Activated naive CD4-positive, alpha-beta T cell treated with anti-CD3 and anti-CD28 coated beads, Interleukin-2, amount 10 ng/mL, durations not matched to agents 7 days and 5 days (primary cell): ENCODE data around the gene PLCB4.

Source experiments
- CTCF ChIA-PET: fragments of 350-600 bp; sonication (Branson Sonifier 250); formaldehyde crosslinking; loops from one replicate; lab custom pipeline; 2021; ENCODE audit warnings: antibody characterized with exemption; lab: Charles Lee
- DNase-seq: peaks from one replicate; pipeline ENCODE4 v3.0.0-alpha.2; 2020
- H3K27ac Mint-ChIP-seq: one replicate; pipeline ENCODE4 v1.8.0; 2021; ENCODE audit warnings: mild to moderate bottlenecking, moderate library complexity, mixed read lengths
- H3K27me3 Mint-ChIP-seq: one replicate; pipeline ENCODE4 v1.8.0; 2021; ENCODE audit warnings: mild to moderate bottlenecking, mixed read lengths
- H3K36me3 Mint-ChIP-seq: one replicate; pipeline ENCODE4 v1.8.0; 2021; ENCODE audit warnings: mixed read lengths
- H3K4me1 Mint-ChIP-seq: one replicate; pipeline ENCODE4 v1.8.0; 2021; ENCODE audit warnings: mixed read lengths
- H3K4me3 Mint-ChIP-seq: one replicate; pipeline ENCODE4 v1.8.0; 2021; ENCODE audit warnings: mild to moderate bottlenecking, moderate library complexity, mixed read lengths
- H3K9me3 Mint-ChIP-seq: one replicate; pipeline ENCODE4 v1.8.0; 2021; ENCODE audit warnings: mixed read lengths

PLCB4 gene

DNA sequence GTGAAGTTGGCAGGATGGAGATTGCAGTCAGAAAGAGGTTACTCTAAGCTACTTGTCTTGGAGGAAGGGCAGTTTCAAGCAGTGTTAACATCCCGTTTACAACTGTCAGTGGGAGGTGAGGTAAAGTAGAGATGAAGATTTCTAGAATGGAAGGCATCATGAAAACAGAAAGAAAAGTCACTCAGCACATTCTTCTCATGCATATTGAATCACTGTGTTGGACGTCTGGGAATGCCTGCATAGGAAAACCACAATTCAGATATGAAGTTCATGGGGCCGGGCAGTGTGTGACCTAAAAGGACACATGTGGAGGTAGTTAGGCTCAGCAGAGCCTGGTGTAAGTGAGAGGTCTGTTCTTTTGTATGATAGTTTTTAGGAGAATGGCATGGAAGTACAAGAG, 372.0 kb downstream of the PLCB4 start:
- CTCF ChIA-PET: no interaction called here
- Mint-ChIP-seq H3K4me1 (no peaks in the 10 kb centered on the region), H3K27ac (no peak overlapping the region), H3K27me3 (no peaks in the 10 kb centered on the region), H3K4me3 (no peak overlapping the region), H3K9me3 (peaks cover 14% of the 10 kb centered on the region), H3K36me3 (no peaks in the 10 kb centered on the region)
- no peak for DNase-seq

DNA sequence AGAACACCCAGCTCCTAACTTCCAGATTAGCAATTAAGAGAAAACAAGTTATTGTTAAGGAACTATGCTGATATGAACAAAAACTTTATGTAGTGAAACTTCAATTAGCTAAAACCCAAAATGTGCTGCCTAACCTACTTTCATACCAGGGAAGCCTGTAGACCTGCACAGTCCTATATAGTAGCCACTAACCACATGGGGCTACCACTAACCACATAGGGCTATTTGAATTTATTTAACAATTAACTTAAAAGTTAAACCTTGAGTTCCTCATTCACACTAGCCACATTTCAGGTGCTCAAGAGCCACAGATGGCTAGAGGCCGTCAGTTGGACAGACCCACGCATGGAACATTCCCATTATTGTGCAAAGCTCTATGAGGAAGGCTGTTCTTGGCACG, 373.1 kb downstream of the PLCB4 start:
- Mint-ChIP-seq H3K27ac (no peak overlapping the region), H3K4me1 (no peaks in the 10 kb centered on the region), H3K9me3 (peaks cover 14% of the 10 kb centered on the region), H3K4me3 (no peak overlapping the region), H3K36me3 (no peaks in the 10 kb centered on the region), H3K27me3 (no peaks in the 10 kb centered on the region)
- CTCF ChIA-PET: no interaction called here
- DNase-seq: no peak

DNA sequence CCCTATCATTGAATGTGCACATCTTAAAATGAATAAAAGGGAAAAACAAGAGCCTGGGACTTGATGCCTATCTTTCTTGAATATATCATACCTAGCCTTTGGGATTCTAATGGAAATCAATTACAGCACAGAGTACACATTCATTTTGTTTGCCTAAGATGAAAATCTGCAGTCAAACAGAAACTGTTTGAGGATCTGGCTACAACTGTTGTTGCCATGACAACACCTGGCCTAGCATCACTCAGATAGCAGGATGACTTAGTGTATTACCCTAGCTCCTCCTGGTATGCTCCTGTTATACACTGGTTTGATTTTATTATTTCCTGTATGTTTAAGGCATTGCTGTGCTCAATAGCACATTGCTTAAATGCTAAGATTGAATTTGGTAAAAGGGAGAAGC, 374.0 kb downstream of the PLCB4 start:
- CTCF ChIA-PET: no interaction called here
- no peaks in the 10 kb centered on the region for H3K36me3 Mint-ChIP-seq
- no peak overlapping the region for H3K4me3 Mint-ChIP-seq
- no peaks in the 10 kb centered on the region for H3K4me1 Mint-ChIP-seq
- no peaks in the 10 kb centered on the region for H3K27me3 Mint-ChIP-seq
- peaks cover 9% of the 10 kb centered on the region for H3K9me3 Mint-ChIP-seq
- no peak overlapping the region for H3K27ac Mint-ChIP-seq
- DNase-seq: no peak

DNA sequence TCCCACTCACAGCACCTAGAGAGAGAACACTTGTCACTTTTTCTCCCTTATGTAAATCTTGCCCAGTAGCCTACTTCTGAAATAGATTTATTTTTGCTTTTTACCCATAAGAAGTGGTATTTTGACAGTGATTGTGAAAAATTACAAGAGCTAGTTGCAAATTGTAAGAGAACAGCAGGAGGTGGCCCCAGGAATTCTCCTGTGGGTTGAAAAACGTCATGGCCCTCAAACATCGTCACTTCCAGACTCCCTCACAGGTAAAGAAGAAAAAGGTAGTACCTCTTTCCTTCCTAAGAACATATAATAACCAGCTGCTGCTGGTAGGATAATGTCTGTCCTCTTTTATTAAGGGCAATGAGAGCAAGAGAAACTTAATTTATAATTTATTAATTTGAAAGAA, 376.0 kb downstream of the PLCB4 start:
- peaks cover 3% of the 10 kb centered on the region for H3K9me3 Mint-ChIP-seq
- no peaks in the 10 kb centered on the region for H3K36me3 Mint-ChIP-seq
- H3K4me1 Mint-ChIP-seq: no peaks in the 10 kb centered on the region

GRCh38 chr20:9447182-9447581, 378.3 kb downstream of the PLCB4 start:
- Mint-ChIP-seq H3K4me1 (no peaks in the 10 kb centered on the region), H3K27me3 (no peaks in the 10 kb centered on the region)
- CTCF ChIA-PET: interaction anchor here (1.4 kb wide), 1 partner anchor 163 kb away, joined by 3 read pairs; no protein-coding TSS in a partner anchor

More for the DNA sequence above, 376.0 kb downstream of the PLCB4 start:
- CTCF ChIA-PET: interaction anchor here (0.6 kb wide), 1 partner anchor 15 kb away, joined by 3 read pairs; no protein-coding TSS in a partner anchor
- H3K27ac Mint-ChIP-seq: no peak overlapping the region
- H3K4me3 Mint-ChIP-seq: no peak overlapping the region
- no peak for DNase-seq
- no peaks in the 10 kb centered on the region for H3K27me3 Mint-ChIP-seq

GRCh38 chr20:9453201-9453600, 384.3 kb downstream of the PLCB4 start:
- Mint-ChIP-seq H3K36me3 (no peaks in the 10 kb centered on the region), H3K27ac (no peak overlapping the region), H3K4me1 (no peaks in the 10 kb centered on the region), H3K4me3 (no peak overlapping the region), H3K9me3 (no peaks in the 10 kb centered on the region), H3K27me3 (no peaks in the 10 kb centered on the region)
- CTCF ChIA-PET: no interaction called here
- no peak for DNase-seq

More at GRCh38 chr20:9447182-9447581, 378.3 kb downstream of the PLCB4 start:
- Mint-ChIP-seq H3K9me3 (no peaks in the 10 kb centered on the region), H3K4me3 (no peak overlapping the region), H3K36me3 (no peaks in the 10 kb centered on the region), H3K27ac (no peak overlapping the region)
- no peak for DNase-seq

DNA sequence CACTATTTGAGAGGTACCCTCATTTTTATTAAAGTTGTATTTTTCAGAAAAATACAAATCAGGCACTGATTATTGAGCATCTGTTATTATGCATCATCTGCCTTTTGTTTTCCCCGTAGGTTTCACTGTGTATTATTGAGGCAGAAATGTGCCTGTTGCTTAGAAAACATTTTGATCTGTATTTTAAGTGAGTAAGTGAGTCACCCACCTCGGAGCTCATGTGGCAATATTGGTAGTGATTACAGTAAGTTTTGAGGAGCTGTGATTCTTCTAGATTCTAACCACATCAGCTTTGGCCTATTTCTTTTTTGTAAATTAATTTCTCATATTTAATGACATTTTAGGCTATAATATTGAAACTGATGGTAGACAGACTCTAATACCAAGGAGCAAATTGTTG, 385.9 kb downstream of the PLCB4 start:
- H3K27ac Mint-ChIP-seq: no peak overlapping the region
- no peak for DNase-seq
- CTCF ChIA-PET: no interaction called here

GRCh38 chr20:9457136-9457535, 388.2 kb downstream of the PLCB4 start:
- H3K4me1 Mint-ChIP-seq: no peaks in the 10 kb centered on the region
- H3K27ac Mint-ChIP-seq: no peak overlapping the region
- CTCF ChIA-PET: no interaction called here
- H3K27me3 Mint-ChIP-seq: no peaks in the 10 kb centered on the region
- H3K36me3 Mint-ChIP-seq: no peaks in the 10 kb centered on the region
- H3K4me3 Mint-ChIP-seq: no peak overlapping the region
- no peaks in the 10 kb centered on the region for H3K9me3 Mint-ChIP-seq
- DNase-seq: no peak

More for the DNA sequence above, 385.9 kb downstream of the PLCB4 start:
- Mint-ChIP-seq H3K4me1 (no peaks in the 10 kb centered on the region), H3K4me3 (no peak overlapping the region), H3K36me3 (no peaks in the 10 kb centered on the region), H3K9me3 (no peaks in the 10 kb centered on the region), H3K27me3 (no peaks in the 10 kb centered on the region)

DNA sequence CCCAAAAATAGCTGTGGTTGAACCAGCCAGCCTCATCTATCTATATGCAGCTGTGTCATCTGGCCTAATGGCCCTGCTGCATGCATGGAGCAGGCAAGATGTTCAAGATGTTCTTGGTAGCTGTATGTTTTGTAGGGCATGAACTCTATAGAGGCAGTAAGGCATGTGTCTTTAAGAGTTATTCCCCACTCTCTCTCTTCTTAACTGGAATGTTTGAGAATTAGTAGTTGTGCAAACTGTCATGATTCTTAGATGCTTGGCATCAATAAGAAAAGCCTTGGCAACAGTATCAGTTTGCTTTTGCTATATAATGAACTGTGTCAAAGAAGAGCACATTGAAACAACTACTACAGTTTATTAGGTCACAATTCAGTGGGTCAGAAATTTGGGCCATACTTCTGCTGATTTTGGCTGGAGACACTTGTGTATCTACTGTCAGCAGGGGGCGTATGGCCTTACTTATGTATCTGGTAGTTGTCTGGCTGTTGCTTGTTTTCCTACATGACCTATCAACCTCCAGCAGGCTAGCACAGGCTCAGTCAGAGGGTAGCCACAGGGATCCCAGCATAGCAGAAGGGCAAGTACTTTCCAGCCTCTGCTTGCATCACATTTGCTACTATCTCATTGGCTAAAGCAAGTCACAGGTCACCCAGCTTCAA, 389.4 kb downstream of the PLCB4 start:
- Mint-ChIP-seq H3K9me3 (peaks cover 1% of the 10 kb centered on the region), H3K4me1 (no peaks in the 10 kb centered on the region), H3K27me3 (no peaks in the 10 kb centered on the region), H3K27ac (no peak overlapping the region), H3K4me3 (no peak overlapping the region), H3K36me3 (no peaks in the 10 kb centered on the region)
- DNase-seq: no peak
- CTCF ChIA-PET: no interaction called here

DNA sequence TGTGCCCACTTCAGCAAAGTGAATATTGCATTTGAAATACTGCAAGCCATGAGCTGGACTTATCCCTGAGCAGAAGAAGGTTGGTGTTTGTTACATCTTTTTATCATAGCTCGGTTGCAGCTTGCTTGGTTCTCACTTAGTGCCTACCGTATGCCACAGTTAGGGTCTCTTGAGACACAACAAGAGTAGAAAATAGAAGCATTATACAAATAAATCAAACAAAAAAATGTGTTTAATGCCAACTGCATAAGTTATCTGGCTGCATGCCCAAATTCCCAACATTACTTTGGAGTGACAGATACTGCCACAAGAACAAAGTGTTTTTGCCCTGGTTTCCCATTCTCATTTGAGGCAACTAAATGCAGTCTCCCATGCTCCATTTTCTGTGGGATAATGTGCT, 391.6 kb downstream of the PLCB4 start:
- DNase-seq: no peak
- no peaks in the 10 kb centered on the region for H3K27me3 Mint-ChIP-seq
- CTCF ChIA-PET: no interaction called here
- no peak overlapping the region for H3K27ac Mint-ChIP-seq
- H3K4me1 Mint-ChIP-seq: no peaks in the 10 kb centered on the region
- H3K4me3 Mint-ChIP-seq: no peak overlapping the region
- peaks cover 4% of the 10 kb centered on the region for H3K9me3 Mint-ChIP-seq
- no peaks in the 10 kb centered on the region for H3K36me3 Mint-ChIP-seq

- no peak for DNase-seq
- CTCF ChIA-PET: no interaction called here
- H3K27ac Mint-ChIP-seq: no peak overlapping the region
These were observed 399.1 kb downstream of the PLCB4 start for GRCh38 chr20:9467995-9468394.

DNA sequence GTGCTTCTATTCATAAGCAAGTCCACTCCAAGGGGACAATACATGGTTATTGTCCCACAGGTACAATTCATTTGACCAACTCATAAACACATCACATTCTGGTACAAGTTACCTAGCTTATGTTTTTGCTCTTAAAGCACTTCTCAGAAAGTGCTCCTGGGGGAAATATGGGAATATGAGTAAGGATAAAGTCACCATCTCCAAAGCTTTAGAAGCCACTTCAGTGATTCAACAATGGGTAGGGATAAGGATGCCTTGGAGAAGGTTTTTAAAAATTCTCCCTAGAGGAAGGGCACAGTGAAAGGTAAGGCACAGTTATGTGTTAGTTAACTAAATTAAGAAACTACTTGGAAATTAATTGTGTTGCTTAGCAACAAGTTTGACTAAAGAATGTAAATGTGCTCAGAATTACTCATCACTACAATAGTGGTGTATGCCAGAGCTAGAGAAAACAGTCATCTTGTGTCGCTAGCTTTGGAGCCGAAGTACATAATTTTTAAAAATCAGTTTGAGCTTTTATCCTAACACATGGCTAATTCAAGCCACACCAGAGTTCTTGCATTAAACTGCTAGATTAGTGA, 406.0 kb downstream of the PLCB4 start:
- Mint-ChIP-seq H3K4me1 (no peaks in the 10 kb centered on the region), H3K27me3 (no peaks in the 10 kb centered on the region)
- CTCF ChIA-PET: no interaction called here

More at GRCh38 chr20:9467995-9468394, 399.1 kb downstream of the PLCB4 start:
- peaks cover 5% of the 10 kb centered on the region for H3K9me3 Mint-ChIP-seq
- no peaks in the 10 kb centered on the region for H3K4me1 Mint-ChIP-seq
- H3K27me3 Mint-ChIP-seq: no peaks in the 10 kb centered on the region
- H3K4me3 Mint-ChIP-seq: no peak overlapping the region
- no peaks in the 10 kb centered on the region for H3K36me3 Mint-ChIP-seq

GRCh38 chr20:9475456-9475855, 406.6 kb downstream of the PLCB4 start:
- CTCF ChIA-PET: no interaction called here
- no peak overlapping the region for H3K27ac Mint-ChIP-seq
- no peaks in the 10 kb centered on the region for H3K36me3 Mint-ChIP-seq
- H3K27me3 Mint-ChIP-seq: no peaks in the 10 kb centered on the region
- no peaks in the 10 kb centered on the region for H3K4me1 Mint-ChIP-seq
- H3K4me3 Mint-ChIP-seq: no peak overlapping the region
- no peaks in the 10 kb centered on the region for H3K9me3 Mint-ChIP-seq
- no peak for DNase-seq

More for the DNA sequence above, 406.0 kb downstream of the PLCB4 start:
- no peak overlapping the region for H3K27ac Mint-ChIP-seq
- no peak for DNase-seq
- no peak overlapping the region for H3K4me3 Mint-ChIP-seq
- no peaks in the 10 kb centered on the region for H3K36me3 Mint-ChIP-seq
- no peaks in the 10 kb centered on the region for H3K9me3 Mint-ChIP-seq

DNA sequence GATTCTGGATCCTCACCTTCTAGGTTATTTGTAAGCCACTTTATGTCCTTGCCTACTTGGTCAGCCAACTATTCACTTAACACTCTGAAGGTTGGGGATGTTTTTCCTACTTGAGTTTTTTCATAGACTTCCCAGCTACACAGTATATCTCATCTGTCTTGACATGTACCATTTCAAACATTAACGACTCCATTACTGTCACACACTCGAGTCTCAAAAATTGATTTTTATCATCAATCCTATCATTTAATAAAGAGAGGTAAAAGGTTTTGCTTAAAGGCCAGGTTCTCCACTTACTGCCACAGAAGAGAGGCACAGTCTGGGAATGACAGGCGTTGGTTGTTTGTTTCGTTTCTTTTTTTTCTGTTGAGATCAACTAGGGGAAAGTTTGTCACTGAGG, 407.3 kb downstream of the PLCB4 start:
- Mint-ChIP-seq H3K4me1 (no peaks in the 10 kb centered on the region), H3K27me3 (no peaks in the 10 kb centered on the region), H3K27ac (no peak overlapping the region), H3K36me3 (no peaks in the 10 kb centered on the region), H3K9me3 (no peaks in the 10 kb centered on the region), H3K4me3 (no peak overlapping the region)
- CTCF ChIA-PET: no interaction called here
- no peak for DNase-seq

GRCh38 chr20:9476637-9477036, 407.8 kb downstream of the PLCB4 start:
- no peak overlapping the region for H3K27ac Mint-ChIP-seq
- no peaks in the 10 kb centered on the region for H3K4me1 Mint-ChIP-seq
- no peaks in the 10 kb centered on the region for H3K27me3 Mint-ChIP-seq
- no peaks in the 10 kb centered on the region for H3K36me3 Mint-ChIP-seq
- no peak overlapping the region for H3K4me3 Mint-ChIP-seq
- no peak for DNase-seq
- H3K9me3 Mint-ChIP-seq: no peaks in the 10 kb centered on the region
- CTCF ChIA-PET: no interaction called here
